Hepatocyte (in vitro differentiated cells): Measurements from ENCODE around the gene MSANTD1. TPM values are rescaled to one million over a fixed set of nuclear protein-coding genes. Genes with fewer than 3 reads are reported as not detected.

Experiments
- DNase-seq: peaks from one replicate; pipeline ENCODE4 v3.0.0-alpha.2; 2016; ENCODE audit warnings: low spot score
- H2AFZ ChIP-seq: fragments of 200-600 bp; sonication (generic); 2 replicates; pipeline ENCODE4 v1.6.0; 2016; ENCODE audit warnings: antibody characterized with exemption, mild to moderate bottlenecking
- H3K27ac ChIP-seq: fragments of 200-600 bp; sonication (generic); 2 replicates; pipeline ENCODE4 v1.5.1; 2016; ENCODE audit warnings: mild to moderate bottlenecking
- H3K27me3 ChIP-seq: fragments of 200-600 bp; sonication (generic); 2 replicates; pipeline ENCODE4 v1.6.1; 2016
- H3K36me3 ChIP-seq: fragments of 200-600 bp; sonication (generic); replicated peaks from 2 replicates; pipeline ENCODE4 v1.5.1; 2016; ENCODE audit warnings: low read depth; ENCODE audit not compliant: insufficient read depth
- H3K4me1 ChIP-seq: fragments of 200-600 bp; sonication (generic); 2 replicates; pipeline ENCODE4 v1.5.1; 2016; ENCODE audit warnings: mild to moderate bottlenecking, moderate library complexity; ENCODE audit not compliant: insufficient read depth
- H3K4me2 ChIP-seq: fragments of 200-600 bp; sonication (generic); 2 replicates; pipeline ENCODE4 v1.6.0; 2016
- H3K4me3 ChIP-seq: fragments of 200-600 bp; sonication (generic); 2 replicates; pipeline ENCODE4 v1.5.1; 2016; ENCODE audit warnings: mild to moderate bottlenecking
- H3K79me2 ChIP-seq: fragments of 200-600 bp; sonication (generic); 2 replicates; pipeline ENCODE4 v1.6.0; 2017; ENCODE audit warnings: mild to moderate bottlenecking
- H3K9me2 ChIP-seq: fragments of 200-600 bp; sonication (generic); replicated peaks from 2 replicates; pipeline ENCODE4 v1.6.0; 2017; ENCODE audit warnings: mild to moderate bottlenecking; ENCODE audit not compliant: insufficient read depth
- H3K9me3 ChIP-seq: fragments of 200-600 bp; sonication (generic); 2 replicates; pipeline ENCODE4 v1.5.1; 2016; ENCODE audit warnings: low read depth, mild to moderate bottlenecking
- H4K20me1 ChIP-seq: fragments of 200-600 bp; sonication (generic); 2 replicates; pipeline ENCODE4 v1.6.0; 2016; ENCODE audit warnings: mild to moderate bottlenecking; ENCODE audit not compliant: insufficient read depth, poor library complexity, severe bottlenecking
- CTCF ChIP-seq: fragments of 200-600 bp; sonication (generic); IDR thresholded peaks from 2 replicates; pipeline ENCODE4 v1.5.1; 2016; ENCODE audit warnings: antibody characterized with exemption, mild to moderate bottlenecking; ENCODE audit not compliant: poor library complexity
- EZH2 ChIP-seq: fragments of 200-600 bp; sonication (generic); IDR thresholded peaks from 2 replicates; pipeline ENCODE4 v1.6.1; 2016; ENCODE audit warnings: antibody characterized with exemption, mild to moderate bottlenecking, borderline replicate concordance
- EZH2phosphoT487 ChIP-seq: fragments of 200-600 bp; sonication (generic); IDR thresholded peaks from one replicate; pipeline ENCODE4 v1.6.1; 2018; ENCODE audit warnings: antibody characterized with exemption, mild to moderate bottlenecking, low read depth, moderate library complexity; ENCODE audit not compliant: unreplicated experiment, severe bottlenecking
- WGBS: methylation state at CpG from one replicate; pipeline ENCODE4 v1.1.6; 2016; ENCODE audit warnings: low lambda C conversion rate; ENCODE audit errors: missing lambda C conversion rate; 5-methylcytosine and 5-hydroxymethylcytosine counted together
- polyA plus RNA-seq: library from polyadenylated mRNA; unstranded; fragments of >200 nt; fragmentation: Nextera tagmentation; extraction: Ambion mirVana; gene quantifications from 2 replicates; pipeline ENCODE4 v1.2.1, GENCODE V29; 2016
- total RNA-seq: library from RNA; depleted of rRNA; stranded (reverse); fragments of >200 nt; gene quantifications from 2 replicates; pipeline ENCODE4 v1.2.3, GENCODE V29; 2014

Gene MSANTD1
- total and polyA plus RNA-seq, 2 experiments from 2014 or later = 0.51 to 0.57 TPM

- 90% methylated on average over 11 of the region's 16 CpGs for WGBS
- TF ChIP-seq CTCF (no peak), EZH2phosphoT487 (no peak), EZH2 (no peak)
- peaks cover 8% of the 10 kb centered on the region for H3K4me1 ChIP-seq
- no peak for DNase-seq
- peaks cover 99% of the 10 kb centered on the region for H3K79me2 ChIP-seq
- no peaks in the 10 kb centered on the region for H3K36me3 ChIP-seq
- no peaks in the 10 kb centered on the region for H3K27me3 ChIP-seq
- no peak overlapping the region for H2AFZ ChIP-seq
- no peak overlapping the region for H3K4me2 ChIP-seq
- no peak overlapping the region for H3K4me3 ChIP-seq
- H4K20me1 ChIP-seq = peaks cover 82% of the 10 kb centered on the region
- H3K27ac ChIP-seq = no peak overlapping the region
- H3K9me3 ChIP-seq = no peaks in the 10 kb centered on the region
- H3K9me2 ChIP-seq = no peaks in the 10 kb centered on the region
Observed at GRCh38 chr4:3302786-3303564, 54.0 kb downstream of the MSANTD1 start.

- no peak overlapping the region for H3K27ac ChIP-seq
- WGBS = 86% methylated on average over 2 of the region's 2 CpGs
- H3K27me3 ChIP-seq = no peaks in the 10 kb centered on the region
- H3K79me2 ChIP-seq = peaks cover 99% of the 10 kb centered on the region
- no peaks in the 10 kb centered on the region for H3K9me2 ChIP-seq
- TF ChIP-seq CTCF = no peak
- no peak for TF ChIP-seq EZH2
- no peak for TF ChIP-seq EZH2phosphoT487
- H3K4me3 ChIP-seq = no peak overlapping the region
- no peaks in the 10 kb centered on the region for H3K9me3 ChIP-seq
- H3K4me1 ChIP-seq = peaks cover 8% of the 10 kb centered on the region
- no peak overlapping the region for H3K4me2 ChIP-seq
- no peaks in the 10 kb centered on the region for H3K36me3 ChIP-seq
- H2AFZ ChIP-seq = no peak overlapping the region
- H4K20me1 ChIP-seq = peaks cover 87% of the 10 kb centered on the region
- DNase-seq = no peak
Observed at GRCh38 chr4:3303565-3303824, 54.5 kb downstream of the MSANTD1 start.

GRCh38 chr4:3303923-3304710 lies 55.2 kb downstream of the MSANTD1 start:
- Histone ChIP-seq H3K4me2 (no peak overlapping the region), H3K79me2 (peaks cover 96% of the 10 kb centered on the region), H3K9me2 (no peaks in the 10 kb centered on the region), H2AFZ (no peak overlapping the region), H3K27ac (no peak overlapping the region), H3K27me3 (no peaks in the 10 kb centered on the region), H4K20me1 (peaks cover 87% of the 10 kb centered on the region), H3K9me3 (no peaks in the 10 kb centered on the region), H3K4me3 (no peak overlapping the region), H3K4me1 (peaks cover 8% of the 10 kb centered on the region), H3K36me3 (no peaks in the 10 kb centered on the region)
- no peak for DNase-seq
- TF ChIP-seq EZH2 (no peak), CTCF (no peak), EZH2phosphoT487 (no peak)
- 80% methylated on average over 15 of the region's 15 CpGs for WGBS
